Measurements from ENCODE around the gene BSN.

GRCh38 chr3:49531218-49531617 lies 23.1 kb upstream of the BSN start:
- TF ChIP-seq CTCF (IDR thresholded peaks at IDR 0.05) (no peak), POLR2A (IDR thresholded peaks at IDR 0.05) (no peak)
